Esophagus squamous epithelium (tissue), 4 donors: ENCODE results near the gene FAM174B.

Experiments
- POLR2A ChIP-seq, 4 donors: fragments of 450-650 bp; IDR thresholded peaks; one replicate each; pipeline ENCODE4 v1.6.1; 2017; ENCODE audit warnings: antibody characterized with exemption in 4 of 4, mild to moderate bottlenecking in 4 of 4, moderate library complexity in 3 of 4
- TF ChIP-seq, protein P1 (sequence below), 6 experiments: fragments of 450-650 bp in 4 of 6; fragments of 200-600 bp in 2 of 6; sonication (generic) in 2 of 6; IDR thresholded peaks; one replicate each; pipeline ENCODE4 v1.5.1; 2016 to 2019; ENCODE audit warnings: antibody characterized with exemption in 6 of 6, mild to moderate bottlenecking in 4 of 6, moderate library complexity in 4 of 6

DNA sequence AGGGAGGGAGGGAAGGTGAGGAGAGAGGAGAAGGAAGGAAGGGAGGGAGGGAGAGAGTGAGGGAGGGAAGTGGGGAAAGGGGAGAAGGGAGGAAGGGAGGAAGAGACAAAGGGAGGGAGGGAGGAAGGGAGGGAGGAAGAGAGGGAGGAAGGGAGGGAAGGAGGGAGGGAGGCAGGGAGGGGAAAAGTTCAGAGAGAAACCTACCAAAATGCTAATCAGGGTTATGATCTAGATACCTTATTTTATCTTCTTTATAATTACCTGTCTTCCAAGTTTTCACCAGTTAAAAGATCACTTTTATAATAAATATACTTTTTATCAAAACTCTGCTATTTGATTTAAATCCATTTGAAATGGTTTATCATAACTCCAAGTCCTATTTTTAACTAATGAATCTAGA, 44.4 kb downstream of the FAM174B start:
- no peak for TF ChIP-seq POLR2A (IDR thresholded peaks at IDR 0.05)
- TF ChIP-seq, protein P1, sequence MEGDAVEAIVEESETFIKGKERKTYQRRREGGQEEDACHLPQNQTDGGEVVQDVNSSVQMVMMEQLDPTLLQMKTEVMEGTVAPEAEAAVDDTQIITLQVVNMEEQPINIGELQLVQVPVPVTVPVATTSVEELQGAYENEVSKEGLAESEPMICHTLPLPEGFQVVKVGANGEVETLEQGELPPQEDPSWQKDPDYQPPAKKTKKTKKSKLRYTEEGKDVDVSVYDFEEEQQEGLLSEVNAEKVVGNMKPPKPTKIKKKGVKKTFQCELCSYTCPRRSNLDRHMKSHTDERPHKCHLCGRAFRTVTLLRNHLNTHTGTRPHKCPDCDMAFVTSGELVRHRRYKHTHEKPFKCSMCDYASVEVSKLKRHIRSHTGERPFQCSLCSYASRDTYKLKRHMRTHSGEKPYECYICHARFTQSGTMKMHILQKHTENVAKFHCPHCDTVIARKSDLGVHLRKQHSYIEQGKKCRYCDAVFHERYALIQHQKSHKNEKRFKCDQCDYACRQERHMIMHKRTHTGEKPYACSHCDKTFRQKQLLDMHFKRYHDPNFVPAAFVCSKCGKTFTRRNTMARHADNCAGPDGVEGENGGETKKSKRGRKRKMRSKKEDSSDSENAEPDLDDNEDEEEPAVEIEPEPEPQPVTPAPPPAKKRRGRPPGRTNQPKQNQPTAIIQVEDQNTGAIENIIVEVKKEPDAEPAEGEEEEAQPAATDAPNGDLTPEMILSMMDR (IDR thresholded peaks at IDR 0.05), result no peak
